Retinal pigment epithelial cell (primary cell): ENCODE data around the gene EXOC6B.

Experiments used
- DNase-seq: peaks from one replicate; pipeline ENCODE4 v3.0.0-alpha.2; 2010; ENCODE audit warnings: low read depth
- H3K4me3 ChIP-seq: 2 replicates; pipeline ENCODE4 v1.5.1; 2011; ENCODE audit warnings: mild to moderate bottlenecking, low read length, control low read depth, moderate library complexity
- TF ChIP-seq, protein P1 (sequence below): conservative IDR thresholded peaks from 2 replicates; pipeline ENCODE4 v1.5.1; 2011; ENCODE audit warnings: low read depth, low read length, control low read depth, inconsistent platforms

The EXOC6B gene

DNA sequence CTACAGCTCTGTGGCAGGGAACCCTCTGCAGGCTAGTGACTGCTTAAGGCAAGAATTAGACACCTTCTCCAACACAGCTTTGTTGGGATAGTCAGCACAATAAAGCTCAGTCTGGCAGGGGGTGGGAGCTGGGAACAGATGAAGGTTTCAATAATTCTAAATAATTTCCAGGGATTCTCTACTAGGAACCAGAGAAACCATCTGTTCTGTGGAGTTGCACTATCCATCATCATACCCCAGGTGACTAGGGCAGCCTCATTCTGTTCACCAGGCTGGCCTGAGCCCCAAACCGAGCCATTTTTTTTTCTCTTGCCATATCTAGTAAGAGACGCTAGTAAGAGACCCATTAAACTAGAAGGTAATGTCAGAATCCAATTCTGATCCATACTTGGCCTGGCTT, 642.4 kb downstream of the EXOC6B start:
- TF ChIP-seq, protein P1, sequence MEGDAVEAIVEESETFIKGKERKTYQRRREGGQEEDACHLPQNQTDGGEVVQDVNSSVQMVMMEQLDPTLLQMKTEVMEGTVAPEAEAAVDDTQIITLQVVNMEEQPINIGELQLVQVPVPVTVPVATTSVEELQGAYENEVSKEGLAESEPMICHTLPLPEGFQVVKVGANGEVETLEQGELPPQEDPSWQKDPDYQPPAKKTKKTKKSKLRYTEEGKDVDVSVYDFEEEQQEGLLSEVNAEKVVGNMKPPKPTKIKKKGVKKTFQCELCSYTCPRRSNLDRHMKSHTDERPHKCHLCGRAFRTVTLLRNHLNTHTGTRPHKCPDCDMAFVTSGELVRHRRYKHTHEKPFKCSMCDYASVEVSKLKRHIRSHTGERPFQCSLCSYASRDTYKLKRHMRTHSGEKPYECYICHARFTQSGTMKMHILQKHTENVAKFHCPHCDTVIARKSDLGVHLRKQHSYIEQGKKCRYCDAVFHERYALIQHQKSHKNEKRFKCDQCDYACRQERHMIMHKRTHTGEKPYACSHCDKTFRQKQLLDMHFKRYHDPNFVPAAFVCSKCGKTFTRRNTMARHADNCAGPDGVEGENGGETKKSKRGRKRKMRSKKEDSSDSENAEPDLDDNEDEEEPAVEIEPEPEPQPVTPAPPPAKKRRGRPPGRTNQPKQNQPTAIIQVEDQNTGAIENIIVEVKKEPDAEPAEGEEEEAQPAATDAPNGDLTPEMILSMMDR, result no peak

DNA sequence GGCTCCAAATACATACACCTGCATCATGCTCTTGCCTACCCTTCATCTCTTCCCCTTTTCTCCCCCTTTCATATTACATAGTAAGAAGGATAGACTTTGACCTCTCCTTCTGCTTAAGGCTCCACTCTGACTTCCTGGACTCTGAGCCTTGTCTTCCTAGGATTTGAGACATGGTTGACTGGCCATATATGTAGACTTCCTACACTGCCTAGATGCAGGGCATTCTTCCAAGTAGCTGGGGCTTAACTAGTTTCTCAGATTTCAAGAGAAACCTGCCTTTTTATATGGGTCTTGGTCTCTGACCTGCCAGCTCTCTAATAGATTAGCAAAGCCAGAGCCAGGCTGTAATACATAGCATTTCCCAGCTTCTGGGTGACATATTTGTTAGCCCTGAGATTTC, 642.8 kb downstream of the EXOC6B start:
- peak; percentile 59 for DNase-seq
- no peak overlapping the region for H3K4me3 ChIP-seq

More for the DNA sequence above, 642.4 kb downstream of the EXOC6B start:
- no peak for DNase-seq
- no peak overlapping the region for H3K4me3 ChIP-seq

DNA sequence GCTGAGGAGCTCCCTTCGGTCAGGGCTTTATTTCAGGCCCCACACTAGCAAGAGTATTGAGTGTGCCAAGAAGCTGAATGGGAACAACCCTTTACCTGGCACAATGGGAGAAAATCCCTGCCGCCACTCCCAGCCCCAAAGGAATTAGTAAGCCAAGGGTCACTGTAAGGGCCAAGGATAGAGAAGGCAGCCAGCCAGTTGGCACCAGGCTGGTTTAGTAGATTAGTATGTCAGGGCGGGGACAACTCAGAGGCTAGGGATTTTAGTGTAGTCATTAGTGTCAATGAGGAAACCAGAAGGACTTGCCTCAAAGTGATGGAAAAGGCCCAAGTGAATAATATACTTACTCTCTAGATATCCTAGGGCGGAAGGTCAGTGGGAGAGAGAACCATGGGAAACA, 643.3 kb downstream of the EXOC6B start:
- DNase-seq, result peak; percentile 48
- no peak overlapping the region for H3K4me3 ChIP-seq
- TF ChIP-seq, protein P1, result no peak

More for the DNA sequence above, 642.8 kb downstream of the EXOC6B start:
- TF ChIP-seq, protein P1, result no peak

DNA sequence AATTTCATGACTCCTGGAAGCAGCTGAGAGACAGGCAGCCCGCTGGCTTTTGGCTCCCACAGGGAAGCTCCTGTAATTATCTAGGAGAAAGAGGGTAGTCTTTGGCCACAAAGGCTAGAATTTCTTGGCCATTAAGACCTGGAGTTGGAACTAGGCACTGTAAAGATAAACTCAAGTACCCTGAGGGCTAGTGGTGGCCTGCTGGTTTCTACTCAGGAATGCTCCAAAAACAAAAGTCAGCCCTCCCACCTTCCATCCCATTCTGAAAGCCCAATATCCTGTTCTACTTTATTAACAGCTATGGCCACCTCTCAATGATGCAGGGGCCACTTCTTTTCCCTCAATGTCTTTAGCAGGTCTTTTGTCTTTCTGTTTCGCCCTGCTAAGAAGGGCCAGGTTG, 644.2 kb downstream of the EXOC6B start:
- TF ChIP-seq, protein P1, result no peak
- no peak for DNase-seq
- no peak overlapping the region for H3K4me3 ChIP-seq

DNA sequence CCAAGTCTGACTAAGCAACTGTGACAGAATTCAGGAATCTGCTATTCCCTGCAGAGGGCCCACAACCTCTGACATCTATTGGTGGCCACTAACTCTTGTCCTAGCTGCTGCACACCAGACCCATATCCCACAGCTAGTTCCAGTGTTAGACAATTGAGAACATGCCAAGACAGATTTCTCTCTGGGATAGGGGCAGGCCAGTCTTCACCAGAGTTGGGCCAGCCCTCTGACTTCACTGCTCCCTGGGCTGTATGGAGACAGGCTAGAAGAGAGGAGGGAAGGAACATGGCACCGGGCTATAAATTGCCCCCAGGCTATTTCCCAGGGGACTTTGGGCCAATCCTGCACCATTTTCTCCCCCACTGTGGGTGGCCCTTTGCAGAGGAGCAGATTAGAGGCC, 645.5 kb downstream of the EXOC6B start:
- no peak overlapping the region for H3K4me3 ChIP-seq
- TF ChIP-seq, protein P1, result no peak
- DNase-seq, result no peak

DNA sequence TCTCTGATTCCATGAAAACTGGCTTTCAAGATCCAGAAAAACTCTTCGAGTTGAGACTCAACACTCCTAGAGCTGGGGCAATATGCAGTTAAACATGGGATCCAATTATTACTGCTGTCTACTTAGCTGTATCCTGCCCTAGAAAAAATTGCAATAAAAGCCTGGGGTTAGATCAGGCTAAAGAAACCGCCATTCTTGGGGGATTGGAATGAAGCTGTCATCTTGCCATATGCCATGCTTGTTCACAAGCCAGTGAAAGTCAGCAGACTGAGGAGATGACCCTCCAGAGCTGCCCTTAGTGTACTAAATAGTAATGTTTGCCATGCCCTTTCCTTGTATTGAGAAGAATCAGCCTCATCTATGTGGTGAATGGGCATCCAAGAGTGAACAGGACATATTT, 647.3 kb downstream of the EXOC6B start:
- TF ChIP-seq, protein P1, result no peak
- no peak for DNase-seq
- no peak overlapping the region for H3K4me3 ChIP-seq

DNA sequence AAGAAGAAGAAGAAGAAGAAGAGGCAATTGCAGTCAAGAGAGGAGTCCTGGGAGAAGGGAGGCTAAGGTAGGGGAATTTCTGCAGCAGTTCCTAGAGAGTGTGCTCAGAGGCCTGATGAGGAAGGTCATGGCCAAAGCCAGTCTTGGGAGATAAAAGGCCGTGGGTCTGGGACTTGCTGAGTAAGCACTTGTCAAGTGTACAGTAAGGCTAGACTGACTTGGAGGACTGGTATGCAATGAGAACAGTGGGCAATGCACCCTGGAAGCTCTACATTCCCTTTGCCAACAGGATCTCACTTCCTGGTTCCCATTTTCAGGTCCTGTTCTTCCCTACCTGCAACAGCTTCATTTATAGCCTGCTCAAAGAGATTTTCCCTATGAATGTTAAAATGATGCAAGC, 649.6 kb downstream of the EXOC6B start:
- TF ChIP-seq, protein P1, result no peak
- no peak for DNase-seq
- H3K4me3 ChIP-seq, result no peak overlapping the region
